GM19240 (cell line): Measurements from ENCODE around the gene ATRN.
"Not testable (repeated sequence)": the region's sequence is repeated elsewhere in the genome, so short reads cannot be mapped to it uniquely, and the experiment has no call there.

ENCODE experiments used
- DNase-seq: peaks from one replicate; pipeline ENCODE4 v3.0.0; 2011; ENCODE audit warnings: low spot score; ENCODE audit not compliant: insufficient read length

The ATRN gene

DNA sequence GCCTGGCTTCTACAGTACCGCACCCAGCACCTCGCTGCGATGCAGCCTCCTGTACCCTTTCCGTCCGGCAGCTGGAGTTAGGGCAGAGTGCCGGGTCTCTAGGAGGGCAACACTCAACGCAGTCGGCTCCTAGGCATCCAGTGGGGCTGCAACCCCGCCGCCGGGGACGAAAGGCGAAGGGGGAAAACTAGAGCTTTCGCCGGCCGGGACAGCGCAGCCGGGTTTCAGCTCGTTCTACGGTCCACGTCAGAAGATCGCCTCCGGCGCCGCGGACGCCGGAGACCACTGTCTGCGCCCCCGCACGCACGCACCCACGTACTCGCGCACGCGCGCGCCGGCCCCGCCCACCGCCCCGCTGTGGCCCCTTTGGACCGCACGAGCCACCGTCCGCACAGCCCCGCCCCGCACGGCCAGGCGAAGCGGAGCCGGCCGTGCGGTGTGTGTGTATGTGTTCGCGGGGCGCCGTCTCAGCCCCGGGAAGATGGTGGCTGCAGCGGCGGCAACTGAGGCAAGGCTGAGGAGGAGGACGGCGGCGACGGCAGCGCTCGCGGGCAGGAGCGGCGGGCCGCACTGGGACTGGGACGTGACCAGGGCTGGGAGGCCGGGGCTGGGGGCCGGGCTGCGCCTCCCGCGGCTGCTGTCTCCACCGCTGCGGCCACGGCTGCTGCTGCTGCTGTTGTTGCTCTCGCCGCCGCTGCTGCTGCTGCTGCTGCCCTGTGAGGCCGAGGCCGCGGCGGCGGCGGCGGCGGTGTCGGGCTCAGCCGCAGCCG is at the start of gene ATRN:
Gene ATRN (plus strand): TSS at position 392 of the 770 bp plus-strand sequence. CDS start 90 bp downstream, at position 482.
- DNase-seq = peak; percentile 88

DNA sequence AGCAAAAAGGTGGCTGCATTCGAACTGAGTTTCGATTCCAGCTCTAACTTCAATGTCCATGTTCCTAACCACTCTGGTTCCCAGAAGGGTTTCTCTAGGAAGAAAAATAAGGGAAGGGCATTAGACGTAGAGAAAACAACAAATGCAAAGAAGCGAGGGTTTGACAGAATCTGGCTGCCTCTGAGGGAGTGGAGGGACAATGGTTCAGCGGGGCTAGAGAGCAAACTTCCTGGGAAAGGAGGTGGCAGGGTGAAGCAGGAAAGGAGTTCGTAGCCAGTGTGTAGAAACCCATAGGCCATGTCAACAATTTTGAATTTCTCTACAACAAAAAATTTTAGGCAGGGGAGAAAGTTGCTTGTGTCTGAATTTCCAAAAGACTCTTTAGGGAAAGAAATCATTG is 48.8 kb upstream of the ATRN start:
- DNase-seq = no peak

DNA sequence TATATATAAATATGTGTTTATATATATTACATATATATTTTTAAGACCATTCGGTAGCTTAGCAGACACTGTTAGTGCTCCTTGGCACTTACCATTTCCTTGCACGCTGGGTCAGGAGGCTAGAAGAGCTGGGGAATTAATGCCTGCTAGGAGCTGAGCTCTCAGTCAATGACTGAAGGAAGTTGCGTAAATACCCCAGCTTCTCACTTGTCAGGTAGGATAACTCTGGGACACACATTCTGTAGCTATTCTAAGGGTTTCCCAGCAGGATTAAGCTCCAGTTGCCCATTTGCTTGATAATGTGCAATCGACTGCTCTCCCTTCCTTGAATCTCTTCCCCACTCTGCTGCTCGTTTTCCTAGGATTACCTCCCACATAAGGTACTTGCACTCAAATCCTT is 47.7 kb upstream of the ATRN start:
- DNase-seq = no peak

DNA sequence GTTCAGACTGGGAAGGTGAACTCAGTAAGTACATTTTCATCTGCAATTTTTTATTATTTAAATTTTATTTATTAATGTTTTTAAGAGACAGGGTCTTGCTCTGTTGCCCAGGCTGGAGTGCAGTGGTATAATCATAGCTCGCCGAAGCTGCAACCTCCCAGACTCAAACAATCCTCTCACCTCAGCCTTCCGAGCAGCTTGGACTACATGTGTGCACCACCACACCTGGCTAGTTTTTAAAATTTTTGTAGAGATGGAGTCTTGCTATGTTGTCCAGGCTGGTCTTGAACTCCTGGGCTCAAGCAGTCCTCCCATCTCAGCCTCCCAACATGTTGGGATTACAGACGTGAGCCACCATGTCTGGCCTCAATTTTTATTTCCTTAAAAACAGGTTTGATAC is 44.1 kb upstream of the ATRN start:
- not testable (repeated sequence) for DNase-seq

DNA sequence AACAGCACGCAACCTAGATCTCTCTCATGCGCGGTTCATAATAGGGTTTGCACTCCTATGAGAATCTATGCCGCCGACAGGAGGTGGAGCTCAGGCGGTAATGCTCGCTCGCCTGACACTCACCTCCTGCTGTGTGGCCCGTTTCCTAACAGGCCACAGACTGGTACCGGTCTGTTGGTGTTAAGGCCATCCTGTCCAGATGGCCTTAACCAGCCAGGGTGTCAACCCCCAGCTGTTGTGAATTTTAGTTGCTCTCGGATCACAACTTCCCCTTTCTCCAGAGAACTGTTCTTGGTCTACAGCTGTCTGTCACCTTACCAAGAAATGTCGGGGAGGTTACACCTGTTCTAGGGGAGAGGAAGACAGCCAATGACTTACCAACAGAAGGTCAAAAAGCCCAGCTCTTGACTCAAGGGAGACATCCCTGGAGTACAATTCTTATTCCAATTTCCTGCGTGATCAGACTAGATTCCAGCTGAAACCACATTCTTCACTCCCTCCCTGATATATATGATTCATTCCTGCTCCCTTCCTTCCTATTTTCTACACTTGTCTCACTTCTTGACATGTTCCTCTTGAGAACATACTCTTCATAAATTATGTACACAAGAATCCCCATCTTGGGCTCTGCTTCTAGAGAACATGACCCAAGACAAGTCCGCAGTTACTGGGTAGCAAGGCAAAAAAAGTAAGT is 40.3 kb upstream of the ATRN start:
- DNase-seq = peak; percentile 33

DNA sequence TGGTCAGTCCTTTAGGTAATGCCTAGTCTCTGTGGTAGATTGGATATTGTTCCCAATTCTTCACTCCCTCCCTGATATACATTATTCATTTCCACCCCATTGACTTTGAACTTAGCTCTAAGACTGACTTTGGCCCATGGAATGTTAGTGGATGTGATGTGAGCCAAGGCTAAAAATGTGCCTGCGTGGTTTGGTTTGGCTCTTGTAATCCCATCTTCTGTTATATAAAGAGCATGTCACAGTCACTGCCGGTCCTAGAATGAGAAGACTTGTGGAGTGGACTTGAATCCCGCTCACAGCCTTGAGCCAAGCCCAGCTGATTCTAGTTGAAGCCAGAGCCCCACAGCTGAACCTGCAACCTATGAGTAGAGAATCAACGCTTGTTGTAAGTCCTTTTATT is 39.7 kb upstream of the ATRN start:
- DNase-seq = no peak

DNA sequence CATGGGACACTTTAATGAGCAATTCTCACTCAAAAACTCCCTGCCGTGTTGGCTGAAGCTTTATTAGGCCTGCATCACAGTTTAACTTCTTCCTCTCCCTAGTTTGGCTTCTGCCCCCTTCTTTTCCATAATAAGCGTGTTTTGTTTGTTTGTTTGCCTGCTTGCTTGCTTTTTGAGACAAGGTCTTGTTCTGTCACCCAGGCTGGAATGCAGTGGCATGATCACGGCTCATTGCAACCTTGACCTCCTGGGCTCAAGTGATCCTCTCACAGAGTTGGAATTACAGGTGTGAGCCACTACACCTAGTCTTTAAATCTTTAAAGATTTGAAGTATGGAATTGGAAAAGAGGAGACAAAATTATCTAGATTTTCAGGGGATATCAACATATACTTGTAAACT is 38.0 kb upstream of the ATRN start:
- DNase-seq = no peak

DNA sequence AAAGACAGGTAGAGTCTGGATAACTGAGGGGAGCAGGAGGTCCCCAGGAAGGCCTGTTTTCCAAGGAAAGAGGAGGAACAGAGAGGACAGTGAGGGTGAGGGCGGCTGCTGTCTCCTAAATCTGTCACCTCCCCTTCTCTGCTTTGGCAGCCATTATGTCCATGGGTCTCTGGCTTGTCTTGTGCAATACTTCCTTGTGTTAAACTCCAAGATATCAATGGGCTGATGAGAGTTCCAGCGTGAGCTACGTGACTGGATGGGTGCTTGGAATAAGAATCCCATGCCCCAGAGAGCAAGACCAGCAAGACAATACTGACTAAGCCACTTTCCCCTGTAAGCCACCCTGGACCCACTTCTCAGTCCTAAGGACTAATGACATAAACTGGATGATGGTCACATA is 37.1 kb upstream of the ATRN start:
- DNase-seq = no peak

DNA sequence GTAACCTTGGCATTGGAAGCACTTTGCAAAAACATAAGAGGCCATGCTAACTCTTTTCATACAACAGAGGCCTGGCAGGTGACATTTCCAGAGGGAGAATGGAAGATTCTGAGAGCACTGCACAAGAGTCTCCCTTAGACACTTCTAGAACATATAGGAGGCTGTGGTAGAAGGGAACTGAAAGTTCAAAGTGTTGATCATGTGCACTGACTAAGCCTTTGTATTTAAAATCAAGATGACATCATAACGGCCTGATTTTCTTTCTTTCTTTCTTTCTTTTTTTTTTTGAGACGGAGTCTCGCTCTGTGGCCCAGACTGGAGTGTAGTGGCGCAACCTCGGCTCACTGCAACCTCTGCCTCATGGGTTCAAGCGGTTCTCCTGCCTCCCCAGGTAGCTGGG is 36.6 kb upstream of the ATRN start:
- DNase-seq = no peak

DNA sequence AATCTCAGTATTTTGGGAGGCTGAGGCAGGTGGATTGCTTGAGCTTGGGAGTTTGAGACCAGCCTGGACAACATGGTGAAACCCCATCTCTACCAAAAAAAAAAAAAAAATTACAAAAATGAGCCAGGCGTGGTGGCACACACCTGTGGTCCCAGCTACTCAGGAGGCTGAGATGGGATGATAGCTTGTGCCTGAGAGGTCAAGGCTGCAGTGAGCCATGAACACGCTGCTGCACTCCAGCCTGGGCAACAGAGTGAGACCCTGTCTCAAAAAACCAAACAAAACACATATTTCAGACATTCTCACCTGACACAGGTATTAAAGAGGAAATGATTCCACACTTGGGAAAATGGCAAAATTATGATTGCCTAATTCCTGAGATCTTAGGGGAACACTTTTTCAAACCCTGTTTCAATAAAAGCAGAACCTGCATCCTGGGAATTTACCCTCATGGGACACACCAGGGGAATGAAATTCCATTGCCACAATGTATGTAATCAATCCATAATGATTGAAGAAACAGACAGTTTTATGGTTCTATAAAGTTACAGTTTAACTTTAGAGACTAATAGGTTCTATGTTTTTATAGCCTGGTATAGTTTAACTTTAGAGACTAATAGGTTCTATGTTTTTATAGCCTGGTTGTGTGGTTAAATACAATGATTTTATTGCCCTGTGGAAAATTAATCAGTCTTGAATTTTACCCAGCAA is 33.8 kb upstream of the ATRN start:
- no peak for DNase-seq

DNA sequence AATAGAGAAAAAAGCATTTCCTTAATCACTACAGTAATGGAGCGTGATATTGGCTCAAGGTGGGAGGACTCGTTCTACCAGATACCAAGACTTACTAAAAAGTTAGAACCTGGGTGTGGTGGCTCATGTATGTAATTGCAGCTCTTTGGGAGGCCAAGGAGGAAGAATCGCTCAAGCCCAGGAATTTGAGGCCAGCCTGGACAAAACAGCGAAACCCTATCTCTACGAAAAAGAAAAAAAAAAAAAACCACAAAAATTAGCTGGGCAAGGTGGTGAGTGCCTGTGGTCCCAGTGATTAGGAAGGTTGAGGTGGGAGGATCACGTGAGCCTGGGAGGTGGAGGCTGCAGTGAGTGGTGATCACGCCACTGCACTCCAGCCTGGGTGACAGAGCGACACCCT is 24.0 kb upstream of the ATRN start:
- no peak for DNase-seq

DNA sequence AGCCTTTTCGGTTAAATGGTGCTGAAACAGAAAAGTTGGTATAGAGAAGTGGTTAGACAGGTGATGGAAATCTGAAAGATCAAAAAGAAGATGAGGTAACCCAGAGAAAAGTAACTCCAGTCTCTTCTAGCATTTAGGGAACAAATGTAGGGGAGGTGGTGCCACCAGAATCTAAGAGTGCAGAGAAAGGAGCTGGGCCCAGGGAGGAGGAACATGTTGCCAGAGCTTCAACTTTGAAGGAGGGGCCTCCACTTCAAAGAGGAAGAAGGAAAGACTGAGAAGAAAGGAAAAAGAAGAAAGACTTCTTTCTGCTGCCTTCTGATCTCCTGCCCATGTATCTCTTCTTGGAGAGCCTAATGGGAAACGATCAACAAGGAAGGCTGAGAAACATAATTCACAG is 23.5 kb upstream of the ATRN start:
- DNase-seq = no peak

DNA sequence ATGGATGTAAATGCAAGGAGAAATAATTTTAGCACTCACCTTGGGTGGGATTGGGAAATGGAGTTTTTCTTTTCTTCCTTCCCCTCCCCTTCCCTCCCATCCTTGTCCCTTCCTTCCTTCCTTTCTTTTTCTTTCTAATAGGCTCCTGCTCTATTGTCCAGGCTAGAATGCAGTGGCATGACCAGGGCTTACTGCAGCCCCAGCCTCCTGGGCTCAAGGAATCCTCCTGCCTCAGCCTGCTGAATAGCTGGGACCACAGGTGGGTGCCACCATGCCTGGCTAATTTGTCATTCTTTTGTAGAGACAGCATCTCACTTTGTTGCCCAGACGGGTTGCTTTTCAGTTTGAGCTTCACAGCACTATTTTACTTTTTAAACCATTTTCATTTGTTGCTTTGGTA is 21.5 kb upstream of the ATRN start:
- DNase-seq = no peak

DNA sequence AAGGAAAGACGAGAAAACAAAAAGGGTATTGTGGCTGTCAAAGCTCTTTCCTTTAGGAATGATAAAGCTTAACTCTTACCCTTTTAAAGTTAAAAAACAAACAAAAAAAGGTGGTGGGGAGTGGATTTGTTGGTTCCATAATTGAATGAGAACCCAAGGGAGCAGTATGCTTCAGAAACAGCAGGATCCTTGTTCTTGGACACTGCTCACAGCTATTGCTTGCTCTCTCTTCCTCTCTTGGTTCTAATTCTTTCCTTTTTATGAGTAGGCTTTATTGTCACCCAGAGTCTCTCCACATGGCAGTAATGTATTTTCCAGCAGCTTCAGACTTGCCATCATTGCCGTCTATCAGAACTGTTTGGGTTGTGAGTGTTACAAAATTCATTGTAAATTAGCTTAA is 18.7 kb upstream of the ATRN start:
- no peak for DNase-seq

DNA sequence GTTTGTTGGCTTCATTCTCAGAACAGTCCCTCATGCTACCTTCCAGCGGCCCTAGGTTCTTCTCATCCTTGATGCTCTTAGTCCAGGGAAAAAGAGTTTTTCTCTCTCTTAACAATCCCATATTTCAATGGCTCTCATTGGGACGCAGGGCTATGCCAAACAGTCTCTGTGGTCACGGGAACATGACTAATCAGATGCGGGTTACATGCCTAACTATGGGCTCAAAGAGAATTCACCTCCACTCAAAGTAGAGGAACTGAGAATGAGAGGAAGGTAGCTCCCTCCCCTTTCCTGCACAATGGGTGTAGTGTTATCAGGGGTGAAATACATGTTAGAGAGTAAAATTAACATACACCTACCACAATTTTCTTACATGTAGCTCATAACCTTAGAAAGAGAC is 18.1 kb upstream of the ATRN start:
- DNase-seq = no peak

DNA sequence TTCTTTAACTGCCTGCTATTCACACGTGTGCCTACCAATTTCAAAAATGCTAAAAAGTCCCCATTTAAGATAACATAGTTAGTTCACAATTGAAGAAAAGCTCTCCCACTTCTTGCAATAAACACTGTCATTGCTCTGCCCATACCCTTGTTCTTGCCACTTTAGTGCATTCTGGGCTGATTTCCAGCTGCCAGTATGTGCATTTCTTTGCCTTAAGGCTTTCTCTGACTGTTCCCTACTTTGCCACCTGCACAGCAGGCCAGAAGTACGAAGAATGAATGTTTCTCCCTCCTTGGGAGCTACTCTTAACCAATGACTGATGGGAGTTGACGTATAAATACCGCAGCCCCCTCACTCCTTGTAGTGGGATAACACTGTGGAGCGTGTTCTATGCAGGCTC is 16.0 kb upstream of the ATRN start:
- DNase-seq = no peak

DNA sequence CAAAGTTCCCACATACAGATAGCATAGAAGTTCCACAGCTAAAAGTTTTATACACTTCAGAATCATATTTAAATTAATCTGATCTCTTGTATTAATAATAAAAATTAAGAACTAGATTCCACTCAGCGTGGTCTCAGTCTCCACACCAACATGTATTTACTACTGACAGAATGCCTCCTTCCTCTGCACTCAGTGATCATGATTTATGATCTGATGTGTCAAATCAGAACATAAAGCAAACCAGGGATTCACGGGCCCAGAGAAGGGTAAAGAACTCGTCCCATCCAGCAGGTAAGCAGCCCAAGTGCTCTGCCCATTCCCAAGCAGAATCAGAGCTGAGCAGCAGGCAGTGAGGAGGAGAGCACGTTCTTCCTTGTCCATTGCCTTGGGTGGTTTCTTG is 14.2 kb upstream of the ATRN start:
- no peak for DNase-seq

DNA sequence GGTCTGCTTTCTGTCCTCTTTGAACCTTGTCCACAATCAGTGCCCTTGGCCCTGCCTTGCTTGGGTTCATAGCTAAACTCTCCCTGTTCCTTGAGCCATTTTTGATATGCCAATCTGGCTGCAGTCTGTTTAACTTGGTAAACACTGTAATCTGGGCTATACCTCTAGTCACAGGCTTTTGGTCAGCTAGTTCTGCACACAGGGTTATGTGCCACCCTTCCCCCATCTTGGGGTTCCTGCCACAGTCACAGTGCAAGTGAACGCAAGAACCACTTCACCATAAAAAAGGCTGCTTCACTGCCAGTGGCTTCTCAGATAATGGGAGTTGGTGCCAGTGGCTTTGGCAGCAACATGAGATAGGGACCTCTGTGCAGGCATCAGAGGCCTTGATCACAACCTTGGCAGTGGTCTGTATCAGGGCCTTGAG is 10.9 kb upstream of the ATRN start:
- no peak for DNase-seq

DNA sequence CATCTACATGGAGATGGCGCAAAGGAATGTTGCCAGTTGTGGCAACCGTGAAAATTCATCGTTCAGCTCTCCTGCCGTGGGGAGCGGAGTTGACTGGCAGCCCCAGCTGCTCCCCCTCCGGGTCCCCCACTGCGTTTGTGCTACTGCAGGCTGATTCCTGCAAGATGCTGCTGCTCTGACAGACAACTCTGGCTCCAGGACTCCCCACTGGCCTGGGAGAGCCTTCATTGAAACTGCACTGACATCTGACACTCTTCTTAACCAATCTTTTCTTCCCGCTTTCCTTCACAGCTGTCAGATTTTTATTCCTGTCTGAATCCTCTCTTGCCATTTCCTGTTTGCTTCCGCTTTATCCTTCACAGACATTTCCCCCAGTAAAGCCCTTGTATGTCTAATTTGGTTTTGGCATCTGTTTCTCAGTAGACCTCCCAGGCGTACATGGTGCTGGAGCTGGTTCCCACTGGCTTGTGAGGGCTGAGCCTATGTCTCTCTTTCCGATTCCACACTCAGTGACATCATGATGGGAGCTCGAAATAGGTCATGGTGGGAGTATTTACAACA is 9.5 kb upstream of the ATRN start:
- no peak for DNase-seq

DNA sequence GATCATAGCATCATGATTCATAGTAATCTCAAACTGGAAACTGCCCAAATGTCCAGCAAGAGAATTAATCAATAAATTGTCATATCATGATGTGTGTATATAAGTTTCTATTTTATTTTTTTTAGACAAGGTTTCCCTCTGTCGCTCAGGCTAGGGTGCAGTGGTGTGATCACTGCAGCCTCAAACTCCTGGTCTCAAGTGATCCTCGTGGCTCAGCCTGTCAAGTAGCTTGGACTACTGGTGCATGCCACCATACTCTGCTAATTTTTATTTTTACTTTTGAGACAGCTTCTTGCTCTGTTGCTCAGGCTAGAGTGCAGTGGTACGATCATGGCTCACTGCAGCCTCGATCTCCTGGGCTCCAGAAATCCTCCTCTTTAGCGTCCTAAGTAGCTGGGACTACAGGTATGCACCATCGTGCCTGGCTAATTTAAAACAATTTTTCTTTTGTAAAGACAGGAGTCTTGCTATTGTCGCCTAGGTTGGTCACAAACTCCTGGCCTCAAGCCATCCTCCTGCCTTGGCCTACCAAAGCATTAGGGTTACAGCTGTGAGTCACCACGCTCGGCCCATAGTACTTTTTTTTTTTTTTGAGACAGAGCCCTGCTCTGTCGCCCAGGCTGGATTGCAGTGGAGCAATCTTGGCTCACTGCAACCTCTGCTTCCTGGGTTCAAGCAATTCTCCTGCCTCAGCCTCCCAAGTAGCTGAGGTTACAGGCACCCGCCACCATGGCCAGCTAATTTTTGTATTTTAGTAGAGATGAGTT is 8.7 kb upstream of the ATRN start:
- no peak for DNase-seq

DNA sequence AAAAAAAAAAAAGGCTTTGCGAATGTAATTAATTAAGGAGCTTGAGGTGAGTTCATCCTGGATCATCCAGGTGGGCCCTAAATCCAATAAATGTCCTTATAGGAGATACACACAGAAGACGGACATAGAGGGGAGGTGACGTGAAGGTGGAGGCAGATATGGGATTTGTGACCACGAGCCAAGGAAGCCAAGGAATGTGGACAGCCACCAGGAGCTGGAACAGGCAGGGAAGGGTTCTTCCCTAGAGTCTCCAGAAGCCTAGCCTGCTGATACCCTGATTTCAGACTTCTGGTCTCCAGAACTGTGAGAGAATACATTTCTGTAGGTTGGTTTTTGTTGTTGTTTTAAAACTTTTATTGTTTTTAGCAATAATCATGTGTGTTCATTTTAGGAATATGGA is 6.7 kb upstream of the ATRN start:
- no peak for DNase-seq
